Upper lobe of right lung (tissue), 1 donor: ENCODE results near the gene GOLGB1. TPM values are rescaled to one million over a fixed set of nuclear protein-coding genes. Genes with fewer than 3 reads are reported as not detected.
"Not testable (repeated sequence)": the region's sequence is repeated elsewhere in the genome, so short reads cannot be mapped to it uniquely, and the experiment has no call there.

Source experiments
- ATAC-seq: fragments of 200-7000 bp; cut with Tn5 transposase; one replicate; pipeline ENCODE4 v1.9.1; 2020; ENCODE audit warnings: mild to moderate bottlenecking, moderate library complexity
- DNase-seq: peaks from one replicate; pipeline ENCODE4 v3.0.0-alpha.2; 2020
- H3K27ac ChIP-seq: fragments of 200-600 bp; one replicate; pipeline ENCODE4 v1.8.0; 2022
- H3K27me3 ChIP-seq: fragments of 200-600 bp; one replicate; pipeline ENCODE4 v1.8.0; 2022; ENCODE audit warnings: mild to moderate bottlenecking
- H3K36me3 ChIP-seq: fragments of 200-600 bp; one replicate; pipeline ENCODE4 v1.8.0; 2022
- H3K4me1 ChIP-seq: fragments of 200-600 bp; one replicate; pipeline ENCODE4 v1.8.0; 2022
- H3K4me3 ChIP-seq: fragments of 200-600 bp; one replicate; pipeline ENCODE4 v1.8.0; 2022; ENCODE audit warnings: mild to moderate bottlenecking
- H3K9me3 ChIP-seq: fragments of 200-600 bp; one replicate; pipeline ENCODE4 v1.8.0; 2022
- intact Hi-C: fragments of 100-400 bp; cut with DNase I; formaldehyde crosslinking; loops from one replicate; pipeline ENCODE4 v1.11.0; 2022
- total RNA-seq: library from RNA; stranded (reverse); fragmentation: NEBNext Ultra II Directional; extraction: Animal tissue kit (Norgen Biotek cat#: 25700); gene quantifications from one replicate; pipeline ENCODE4 v1.2.1, GENCODE V29; 2021
- TF ChIP-seq, protein P1 (sequence below): fragments of 200-600 bp; IDR thresholded peaks from one replicate; pipeline ENCODE4 v1.8.0; 2022; ENCODE audit warnings: antibody characterized with exemption
- donor health status: DM: no; HTN: yes; CAD: no; lungs with severe emphysema.

GOLGB1 gene
- total RNA-seq, 1 donor from 2014 or later, result 57.0 TPM

GRCh38 chr3:121786485-121786884 is 36.9 kb upstream of the GOLGB1 start:
- no peaks in the 10 kb centered on the region for H3K27me3 ChIP-seq
- H3K9me3 ChIP-seq, result no peaks in the 10 kb centered on the region
- H3K4me3 ChIP-seq, result no peak overlapping the region
- TF ChIP-seq, protein P1, sequence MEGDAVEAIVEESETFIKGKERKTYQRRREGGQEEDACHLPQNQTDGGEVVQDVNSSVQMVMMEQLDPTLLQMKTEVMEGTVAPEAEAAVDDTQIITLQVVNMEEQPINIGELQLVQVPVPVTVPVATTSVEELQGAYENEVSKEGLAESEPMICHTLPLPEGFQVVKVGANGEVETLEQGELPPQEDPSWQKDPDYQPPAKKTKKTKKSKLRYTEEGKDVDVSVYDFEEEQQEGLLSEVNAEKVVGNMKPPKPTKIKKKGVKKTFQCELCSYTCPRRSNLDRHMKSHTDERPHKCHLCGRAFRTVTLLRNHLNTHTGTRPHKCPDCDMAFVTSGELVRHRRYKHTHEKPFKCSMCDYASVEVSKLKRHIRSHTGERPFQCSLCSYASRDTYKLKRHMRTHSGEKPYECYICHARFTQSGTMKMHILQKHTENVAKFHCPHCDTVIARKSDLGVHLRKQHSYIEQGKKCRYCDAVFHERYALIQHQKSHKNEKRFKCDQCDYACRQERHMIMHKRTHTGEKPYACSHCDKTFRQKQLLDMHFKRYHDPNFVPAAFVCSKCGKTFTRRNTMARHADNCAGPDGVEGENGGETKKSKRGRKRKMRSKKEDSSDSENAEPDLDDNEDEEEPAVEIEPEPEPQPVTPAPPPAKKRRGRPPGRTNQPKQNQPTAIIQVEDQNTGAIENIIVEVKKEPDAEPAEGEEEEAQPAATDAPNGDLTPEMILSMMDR, result no peak
- H3K36me3 ChIP-seq, result peaks cover 68% of the 10 kb centered on the region
- no peak for ATAC-seq
- no peaks in the 10 kb centered on the region for H3K4me1 ChIP-seq
- intact Hi-C loops, result no loop called here
- DNase-seq, result no peak
- no peak overlapping the region for H3K27ac ChIP-seq

DNA sequence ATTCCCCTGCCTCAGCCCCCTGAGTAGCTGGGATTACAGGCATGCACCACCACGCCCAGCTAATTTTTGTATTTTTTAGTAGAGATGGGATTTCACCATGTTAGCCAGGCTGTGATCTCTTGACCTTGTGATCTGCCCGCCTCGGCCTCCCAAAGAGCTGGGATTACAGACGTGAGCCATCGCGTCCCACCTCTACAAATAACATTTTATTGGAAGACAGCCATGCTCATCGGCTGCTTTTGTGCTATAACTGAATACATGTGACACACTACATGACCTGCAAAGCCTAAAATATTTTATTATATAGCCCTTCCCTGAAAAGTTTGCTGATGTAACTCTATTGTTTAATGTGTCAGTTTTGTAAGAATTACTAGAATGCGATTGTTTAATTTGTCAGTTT is 33.2 kb upstream of the GOLGB1 start:
- H3K4me3 ChIP-seq, H3K9me3 ChIP-seq, H3K27ac ChIP-seq, ATAC-seq, intact Hi-C loops, H3K27me3 ChIP-seq, DNase-seq, H3K4me1 ChIP-seq: not testable (repeated sequence)
- peaks cover 71% of the 10 kb centered on the region for H3K36me3 ChIP-seq

DNA sequence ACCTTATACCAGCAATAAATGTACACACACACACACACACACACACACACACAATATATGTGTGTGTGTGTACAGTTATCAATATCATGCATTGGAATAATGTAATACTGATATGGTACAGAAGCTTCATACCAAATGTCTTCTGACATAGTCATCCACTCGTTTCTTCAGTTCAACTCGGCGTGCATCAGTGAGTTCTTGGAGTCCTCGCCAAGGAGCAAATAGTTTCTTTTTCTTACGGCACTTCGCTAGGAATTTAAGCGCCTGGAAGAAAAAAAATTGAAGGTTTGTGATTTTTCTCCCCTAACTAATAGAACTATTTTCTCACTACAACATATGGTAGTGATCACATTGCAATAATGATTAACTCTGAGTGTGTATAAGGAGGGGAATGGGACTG is 32.1 kb upstream of the GOLGB1 start:
- intact Hi-C loops, result no loop called here
- TF ChIP-seq, protein P1, result no peak
- Histone ChIP-seq H3K9me3 (no peaks in the 10 kb centered on the region), H3K27ac (no peak overlapping the region), H3K4me1 (no peaks in the 10 kb centered on the region), H3K27me3 (no peaks in the 10 kb centered on the region), H3K36me3 (peaks cover 70% of the 10 kb centered on the region), H3K4me3 (no peak overlapping the region)
- ATAC-seq, result no peak
- no peak for DNase-seq

DNA sequence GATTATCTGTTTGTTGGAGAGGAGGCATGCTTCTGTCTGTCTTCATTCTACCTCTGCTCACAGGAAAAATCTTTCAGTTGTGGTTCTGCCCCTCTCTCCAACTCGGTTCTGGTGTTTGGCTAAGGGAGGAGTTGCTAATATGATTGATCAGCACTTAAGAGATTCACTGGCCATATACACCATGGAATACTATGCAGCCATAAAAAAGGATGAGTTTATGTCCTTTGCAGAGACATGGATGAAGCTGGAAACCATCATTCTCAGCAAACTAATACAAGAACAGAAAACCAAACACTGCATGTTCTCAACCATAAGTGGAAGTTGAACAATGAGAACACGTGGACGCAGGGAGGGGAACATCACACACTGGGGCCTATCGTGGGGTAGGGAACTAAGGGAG is 25.6 kb upstream of the GOLGB1 start:
- not testable (repeated sequence) for H3K27me3 ChIP-seq

GRCh38 chr3:121769246-121769645 is 19.7 kb upstream of the GOLGB1 start:
- TF ChIP-seq, protein P1, result no peak
- no peaks in the 10 kb centered on the region for H3K27me3 ChIP-seq
- intact Hi-C loops, result no loop called here
- no peak for ATAC-seq
- H3K27ac ChIP-seq, result no peak overlapping the region
- H3K36me3 ChIP-seq, result peaks cover 31% of the 10 kb centered on the region
- no peaks in the 10 kb centered on the region for H3K4me1 ChIP-seq
- no peaks in the 10 kb centered on the region for H3K9me3 ChIP-seq
- no peak overlapping the region for H3K4me3 ChIP-seq
- DNase-seq, result no peak

More for the DNA sequence above, 25.6 kb upstream of the GOLGB1 start:
- H3K9me3 ChIP-seq, ATAC-seq, intact Hi-C loops, H3K4me1 ChIP-seq, H3K27ac ChIP-seq, H3K4me3 ChIP-seq, DNase-seq: not testable (repeated sequence)
- H3K36me3 ChIP-seq, result peaks cover 75% of the 10 kb centered on the region

DNA sequence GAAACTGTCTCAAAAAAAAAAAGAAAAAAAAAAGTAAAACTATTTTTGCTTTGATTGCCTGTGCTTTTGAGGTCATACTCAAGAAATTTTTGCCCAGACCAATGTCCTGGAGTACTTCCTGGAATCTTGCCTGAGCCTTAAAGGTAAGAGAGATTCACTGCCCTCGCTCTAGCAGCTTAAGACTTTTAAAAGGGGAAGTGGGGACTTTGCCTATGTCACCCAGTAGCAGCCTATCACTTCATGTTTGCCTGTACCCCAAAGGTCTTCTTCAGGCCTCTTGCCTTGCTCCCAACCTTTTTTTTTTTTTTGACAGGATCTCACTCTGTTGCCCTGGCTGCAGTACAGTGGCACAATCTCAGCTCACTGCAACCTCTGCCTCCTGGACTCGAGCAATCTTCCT is 18.9 kb upstream of the GOLGB1 start:
- no peak for DNase-seq
- intact Hi-C loops, result no loop called here
- no peaks in the 10 kb centered on the region for H3K27me3 ChIP-seq

More for the DNA sequence above, 18.9 kb upstream of the GOLGB1 start:
- Histone ChIP-seq H3K36me3 (peaks cover 29% of the 10 kb centered on the region), H3K9me3 (no peaks in the 10 kb centered on the region), H3K27ac (no peak overlapping the region), H3K4me1 (no peaks in the 10 kb centered on the region), H3K4me3 (no peak overlapping the region)
- ATAC-seq, result no peak
- TF ChIP-seq, protein P1, result no peak
